B cell (primary cell): ENCODE measurements around the gene PHTF2.

Experiments
- CTCF ChIP-seq: fragments of 200-600 bp; IDR thresholded peaks from one replicate; pipeline ENCODE4 v1.8.0; 2022; ENCODE audit warnings: antibody characterized with exemption, mild to moderate bottlenecking
- EZH2 ChIP-seq: IDR thresholded peaks from 2 replicates; pipeline ENCODE4 v1.6.1; 2012; ENCODE audit warnings: borderline replicate concordance, low read depth, mild to moderate bottlenecking, moderate library complexity, low read length; ENCODE audit not compliant: insufficient read depth, poor library complexity, severe bottlenecking

DNA sequence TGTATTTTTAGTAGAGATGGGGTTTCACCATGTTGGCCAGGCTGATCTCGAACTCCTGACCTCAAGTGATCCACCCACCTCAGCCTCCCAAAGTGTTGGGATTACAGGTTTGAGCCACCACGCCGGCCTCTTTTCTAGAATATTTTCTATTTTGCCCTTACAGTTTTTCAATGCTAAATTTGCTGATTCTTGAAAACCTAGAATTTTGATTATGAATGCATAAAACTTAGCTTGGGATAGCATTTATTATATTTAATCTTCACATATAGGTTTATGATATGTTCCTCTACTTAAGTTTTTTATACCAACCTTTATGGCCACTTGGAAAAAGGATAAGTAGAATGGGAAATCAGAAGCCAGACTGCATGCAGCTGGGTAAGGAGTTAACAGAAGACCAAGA, 2.5 kb upstream of the PHTF2 start:
- no peak for TF ChIP-seq CTCF
- TF ChIP-seq EZH2, result no peak
